ENCODE results near the gene GMPPA. TPM values are rescaled to one million over a fixed set of nuclear protein-coding genes. Genes with fewer than 3 reads are reported as not detected.

The GMPPA gene
- total and polyA plus RNA-seq, 5 donors: 21.6 to 27.5 (median 25.1) TPM

DNA sequence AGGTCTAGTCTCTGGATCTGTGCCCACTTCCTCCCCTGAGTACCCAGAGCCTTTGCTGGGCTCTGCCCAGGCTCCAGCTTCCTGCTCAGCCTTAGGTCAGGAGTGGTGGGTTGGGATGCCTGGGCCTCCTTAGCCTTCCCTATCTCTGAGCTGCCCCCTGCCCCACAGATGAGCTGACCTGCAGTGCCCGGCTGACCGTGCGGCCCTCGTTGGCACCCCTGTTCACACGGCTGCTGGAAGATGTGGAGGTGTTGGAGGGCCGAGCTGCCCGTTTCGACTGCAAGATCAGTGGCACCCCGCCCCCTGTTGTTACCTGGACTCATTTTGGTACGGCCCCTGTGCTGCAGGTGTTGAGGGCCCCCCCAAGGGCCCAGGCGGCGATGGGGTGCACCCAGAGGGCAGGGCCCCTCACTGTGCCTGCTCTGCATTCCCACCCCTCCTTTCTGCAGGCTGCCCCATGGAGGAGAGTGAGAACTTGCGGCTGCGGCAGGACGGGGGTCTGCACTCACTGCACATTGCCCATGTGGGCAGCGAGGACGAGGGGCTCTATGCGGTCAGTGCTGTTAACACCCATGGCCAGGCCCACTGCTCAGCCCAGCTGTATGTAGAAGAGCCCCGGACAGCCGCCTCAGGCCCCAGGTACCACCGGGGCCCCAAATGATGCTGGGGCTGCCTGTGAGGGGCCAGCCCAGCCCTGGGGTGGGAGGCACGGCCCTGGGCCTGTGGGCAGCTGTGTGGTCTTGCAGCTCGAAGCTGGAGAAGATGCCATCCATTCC lies 30.1 kb upstream of the GMPPA start:
- Histone ChIP-seq H3K27me3 (ENCODE audit: control insufficient read depth, insufficient read depth) (no peaks in the 10 kb centered on the region), H3K4me1 (ENCODE audit: control insufficient read depth, insufficient read depth, low read length) (peaks cover 2% of the 10 kb centered on the region), H3K27ac (ENCODE audit: low read length) (peak overlapping the region; percentile 19), H3K9me3 (ENCODE audit: control insufficient read depth, low read length) (no peaks in the 10 kb centered on the region), H3K4me3 (ENCODE audit: low read length) (no peak overlapping the region)
- 83% methylated on average over 23 of the region's 23 CpGs for WGBS
- no peak for ATAC-seq
- DNase-seq: no peak
- intact Hi-C loops (cut with DNase I): no loop called here

- peak overlapping the region; percentile 84 for H3K27ac ChIP-seq (ENCODE audit: low read length)
- no peak overlapping the region for H3K4me3 ChIP-seq (ENCODE audit: low read length)
- peaks cover 2% of the 10 kb centered on the region for H3K4me1 ChIP-seq (ENCODE audit: control insufficient read depth, insufficient read depth, low read length)
- no peaks in the 10 kb centered on the region for H3K9me3 ChIP-seq (ENCODE audit: control insufficient read depth, low read length)
- H3K27me3 ChIP-seq (ENCODE audit: control insufficient read depth, insufficient read depth): no peaks in the 10 kb centered on the region
- ATAC-seq: peak; percentile 6 to 48
- DNase-seq: peak in 1 of 3 donors; percentile 67
- WGBS: 71% methylated on average over 16 of the region's 16 CpGs
- intact Hi-C loops (cut with DNase I): no loop called here
Observed at GRCh38 chr2:219469186-219469724, 29.4 kb upstream of the GMPPA start.

DNA sequence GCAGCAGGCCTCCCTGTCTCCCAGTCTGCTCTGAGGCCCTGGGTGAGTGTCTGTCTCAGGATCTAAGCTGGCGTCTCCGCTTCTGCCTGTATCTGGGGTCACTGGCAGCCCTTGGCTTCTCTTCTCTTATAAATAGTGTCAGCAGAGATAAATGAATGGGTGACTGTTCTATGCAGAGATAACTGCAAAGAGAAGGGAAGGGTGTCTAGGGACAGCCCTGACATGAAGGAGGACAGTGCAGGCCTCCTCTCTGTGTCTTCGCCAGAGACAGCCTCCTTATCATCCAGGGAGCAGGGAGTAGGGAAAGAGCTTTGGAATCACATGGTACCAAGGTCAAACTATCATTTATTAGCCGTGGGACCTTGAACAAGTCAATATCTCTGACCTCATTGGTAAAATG lies 28.3 kb upstream of the GMPPA start:
- Histone ChIP-seq H3K9me3 (ENCODE audit: control insufficient read depth, low read length) (no peaks in the 10 kb centered on the region), H3K27ac (ENCODE audit: low read length) (peak overlapping the region; percentile 84), H3K4me3 (ENCODE audit: low read length) (no peak overlapping the region), H3K27me3 (ENCODE audit: control insufficient read depth, insufficient read depth) (no peaks in the 10 kb centered on the region), H3K4me1 (ENCODE audit: control insufficient read depth, insufficient read depth, low read length) (peaks cover 2% of the 10 kb centered on the region)
- WGBS: 44% methylated on average over 4 of the region's 4 CpGs
- intact Hi-C loops (cut with DNase I): loop anchor here in 1 of 4 donors (10.0 kb wide), 1 partner anchor 54 kb away; no protein-coding TSS in a partner anchor
- no peak for DNase-seq
- ATAC-seq: peak; percentile 65 to 66

DNA sequence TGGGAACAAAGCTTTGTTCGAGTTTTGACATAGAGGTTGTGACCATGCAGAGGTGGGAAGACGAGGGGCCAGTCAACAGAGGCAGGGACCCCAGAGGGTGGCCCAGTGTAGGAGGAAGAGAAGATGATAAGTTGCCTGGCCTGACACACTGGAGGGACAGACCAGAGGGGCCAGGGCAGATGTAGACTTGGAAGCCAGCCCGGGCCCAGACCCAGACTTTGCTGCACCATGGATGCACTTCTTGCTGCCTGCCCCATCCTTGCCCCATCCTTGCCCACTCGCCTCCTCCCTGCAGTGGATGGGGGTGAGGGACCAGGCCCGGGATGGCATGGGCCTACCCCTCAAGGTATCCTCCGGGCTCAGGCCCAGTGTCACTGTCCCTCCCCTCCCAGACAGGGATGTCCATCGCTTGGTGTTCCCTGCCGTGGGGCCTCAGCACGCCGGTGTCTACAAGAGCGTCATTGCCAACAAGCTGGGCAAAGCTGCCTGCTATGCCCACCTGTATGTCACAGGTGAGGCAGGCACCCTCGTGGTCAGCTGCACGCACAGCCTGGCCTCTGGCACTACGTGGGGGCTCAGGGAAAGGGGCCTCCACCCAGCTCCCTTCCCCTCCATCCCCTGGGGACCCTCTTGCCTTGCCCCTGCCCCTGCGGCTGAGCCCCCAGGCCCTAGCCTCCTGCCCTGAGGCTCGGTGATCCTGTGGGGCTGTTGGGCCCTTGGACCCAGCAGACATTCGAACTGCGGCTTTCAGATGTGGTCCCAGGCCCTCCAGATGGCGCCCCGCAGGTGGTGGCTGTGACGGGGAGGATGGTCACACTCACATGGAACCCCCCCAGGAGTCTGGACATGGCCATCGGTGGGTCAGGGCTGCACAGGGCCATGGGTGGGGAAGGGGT lies 27.0 kb upstream of the GMPPA start:
- WGBS: 81% methylated on average over 22 of the region's 22 CpGs
- no peak for ATAC-seq
- Histone ChIP-seq H3K27ac (ENCODE audit: low read length) (no peak overlapping the region), H3K9me3 (ENCODE audit: control insufficient read depth, low read length) (no peaks in the 10 kb centered on the region), H3K4me1 (ENCODE audit: control insufficient read depth, insufficient read depth, low read length) (peaks cover 2% of the 10 kb centered on the region), H3K27me3 (ENCODE audit: control insufficient read depth, insufficient read depth) (no peaks in the 10 kb centered on the region), H3K4me3 (ENCODE audit: low read length) (no peak overlapping the region)
- no peak for DNase-seq
- intact Hi-C loops (cut with DNase I): loop anchor here in 1 of 4 donors (10.0 kb wide), 1 partner anchor 53 kb away; no protein-coding TSS in a partner anchor

DNA sequence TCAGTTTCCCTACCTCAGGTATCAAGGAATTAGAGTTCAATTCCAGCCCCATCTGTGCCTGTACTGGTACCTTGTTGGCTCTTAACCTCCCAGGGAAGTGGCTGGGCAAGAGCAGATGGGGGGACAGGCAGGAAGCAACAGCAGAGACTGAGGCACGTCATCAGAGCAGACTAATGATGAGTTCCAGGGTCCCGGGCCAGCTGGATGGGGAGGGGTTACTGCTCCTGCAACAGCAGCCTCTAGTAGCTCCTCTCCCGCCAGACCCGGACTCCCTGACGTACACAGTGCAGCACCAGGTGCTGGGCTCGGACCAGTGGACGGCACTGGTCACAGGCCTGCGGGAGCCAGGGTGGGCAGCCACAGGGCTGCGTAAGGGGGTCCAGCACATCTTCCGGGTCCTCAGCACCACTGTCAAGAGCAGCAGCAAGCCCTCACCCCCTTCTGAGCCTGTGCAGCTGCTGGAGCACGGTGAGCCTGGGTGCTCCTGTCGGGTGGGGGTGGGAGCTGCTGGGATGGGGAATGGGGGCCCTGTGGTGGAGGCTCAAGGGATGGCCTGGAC lies 26.0 kb upstream of the GMPPA start:
- Histone ChIP-seq H3K4me1 (ENCODE audit: control insufficient read depth, insufficient read depth, low read length) (peaks cover 2% of the 10 kb centered on the region), H3K27ac (ENCODE audit: low read length) (no peak overlapping the region), H3K4me3 (ENCODE audit: low read length) (no peak overlapping the region), H3K27me3 (ENCODE audit: control insufficient read depth, insufficient read depth) (no peaks in the 10 kb centered on the region), H3K9me3 (ENCODE audit: control insufficient read depth, low read length) (no peaks in the 10 kb centered on the region)
- ATAC-seq: no peak
- intact Hi-C loops (cut with DNase I): loop anchor here in 1 of 4 donors (10.0 kb wide), 1 partner anchor 52 kb away; no protein-coding TSS in a partner anchor
- 77% methylated on average over 12 of the region's 12 CpGs for WGBS
- no peak for DNase-seq

- Histone ChIP-seq H3K27me3 (ENCODE audit: control insufficient read depth, insufficient read depth) (no peaks in the 10 kb centered on the region), H3K4me3 (ENCODE audit: low read length) (no peak overlapping the region), H3K4me1 (ENCODE audit: control insufficient read depth, insufficient read depth, low read length) (peaks cover 2% of the 10 kb centered on the region), H3K27ac (ENCODE audit: low read length) (no peak overlapping the region), H3K9me3 (ENCODE audit: control insufficient read depth, low read length) (no peaks in the 10 kb centered on the region)
- WGBS: 82% methylated on average over 18 of the region's 18 CpGs
- intact Hi-C loops (cut with DNase I): loop anchor here in 1 of 4 donors (10.0 kb wide), 1 partner anchor 51 kb away; no protein-coding TSS in a partner anchor
- no peak for DNase-seq
- ATAC-seq: no peak
Observed at GRCh38 chr2:219473511-219473910, 25.2 kb upstream of the GMPPA start.

DNA sequence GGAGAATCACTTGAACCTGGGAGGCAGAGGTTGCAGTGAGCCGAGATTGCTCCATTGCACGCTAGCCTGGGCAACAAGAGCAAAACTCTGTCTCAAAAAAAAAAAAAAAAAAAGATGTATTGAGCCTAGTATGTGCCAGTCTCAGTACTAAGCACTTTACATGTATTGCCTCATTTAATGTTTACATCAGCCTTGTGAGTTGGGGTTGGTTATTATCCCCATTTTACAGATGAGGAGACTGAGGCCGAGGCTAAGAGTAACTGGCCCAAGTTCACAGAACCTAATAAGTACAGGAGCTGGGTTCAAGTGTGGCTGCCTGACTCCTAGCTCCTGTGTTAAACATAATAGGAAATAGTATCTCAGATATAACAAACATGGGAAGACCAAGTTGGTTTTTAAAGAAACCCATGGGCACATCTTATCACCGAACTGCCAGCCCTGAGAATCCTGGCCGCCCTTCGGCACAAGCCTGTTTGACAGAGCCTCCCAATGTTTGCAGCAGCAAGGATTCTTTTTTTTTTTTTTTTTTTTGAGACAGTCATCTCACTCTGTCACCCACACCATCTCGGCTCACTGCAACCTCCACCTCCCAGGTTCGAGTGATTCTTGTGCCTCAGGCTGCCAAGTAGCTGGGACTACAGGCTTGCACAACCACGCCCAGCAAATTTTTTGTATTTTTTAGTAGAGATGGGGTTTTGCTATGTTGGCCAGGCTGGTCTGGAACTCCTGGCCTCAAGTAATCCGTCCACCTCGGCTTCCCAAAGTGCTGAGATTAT lies 24.2 kb upstream of the GMPPA start:
- no peak for DNase-seq
- H3K4me1 ChIP-seq (ENCODE audit: control insufficient read depth, insufficient read depth, low read length): peaks cover 2% of the 10 kb centered on the region
- intact Hi-C loops (cut with DNase I): loop anchor here (5.0 to 10.0 kb wide), 3 partner anchors 48 to 53 kb away; no protein-coding TSS in a partner anchor
- WGBS: 71% methylated on average over 11 of the region's 11 CpGs
- no peaks in the 10 kb centered on the region for H3K27me3 ChIP-seq (ENCODE audit: control insufficient read depth, insufficient read depth)
- no peak for ATAC-seq
- H3K27ac ChIP-seq (ENCODE audit: low read length): no peak overlapping the region
- H3K9me3 ChIP-seq (ENCODE audit: control insufficient read depth, low read length): no peaks in the 10 kb centered on the region
- no peak overlapping the region for H3K4me3 ChIP-seq (ENCODE audit: low read length)

GRCh38 chr2:219475278-219475677 lies 23.4 kb upstream of the GMPPA start:
- Histone ChIP-seq H3K27me3 (ENCODE audit: control insufficient read depth, insufficient read depth) (no peaks in the 10 kb centered on the region), H3K4me1 (ENCODE audit: control insufficient read depth, insufficient read depth, low read length) (peaks cover 2% of the 10 kb centered on the region), H3K27ac (ENCODE audit: low read length) (peak overlapping the region; percentile 43), H3K4me3 (ENCODE audit: low read length) (no peak overlapping the region), H3K9me3 (ENCODE audit: control insufficient read depth, low read length) (no peaks in the 10 kb centered on the region)
- intact Hi-C loops (cut with DNase I): loop anchor here (5.0 to 10.0 kb wide), 3 partner anchors 47 to 52 kb away; no protein-coding TSS in a partner anchor
- WGBS: 47% methylated on average over 6 of the region's 6 CpGs
- ATAC-seq: peak; percentile 14 to 19
- peak in 1 of 3 donors; percentile 68 for DNase-seq

GRCh38 chr2:219475697-219476651 lies 22.7 kb upstream of the GMPPA start:
- intact Hi-C loops (cut with DNase I): loop anchor here (2.0 to 10.0 kb wide), 4 partner anchors 46 to 55 kb away; no protein-coding TSS in a partner anchor
- no peak overlapping the region for H3K4me3 ChIP-seq (ENCODE audit: low read length)
- no peaks in the 10 kb centered on the region for H3K27me3 ChIP-seq (ENCODE audit: control insufficient read depth, insufficient read depth)
- no peak overlapping the region for H3K27ac ChIP-seq (ENCODE audit: low read length)
- 29% methylated on average over 14 of the region's 14 CpGs for WGBS
- DNase-seq (peak; percentile 72 to 91 (median 88)), ATAC-seq (peak; percentile 44 to 57)
- no peaks in the 10 kb centered on the region for H3K9me3 ChIP-seq (ENCODE audit: control insufficient read depth, low read length)
- H3K4me1 ChIP-seq (ENCODE audit: control insufficient read depth, insufficient read depth, low read length): peaks cover under 1% of the 10 kb centered on the region

Measured in right cardiac atrium (tissue), 5 donors.